H1 (cell line): ENCODE measurements around the gene ASXL1. TPM values are rescaled to one million over a fixed set of nuclear protein-coding genes. Genes with fewer than 3 reads are reported as not detected.

Experiments
- CTCF ChIA-PET: fragments of 300-600 bp; sonication (Branson Sonifier 250); formaldehyde crosslinking; loops from one replicate; lab custom pipeline; 2021; ENCODE audit not compliant: partially characterized antibody; lab: Charles Lee
- POLR2A ChIA-PET: fragments of 300-600 bp; sonication (Branson Sonifier 250); formaldehyde crosslinking; loops from one replicate; lab custom pipeline; 2021; ENCODE audit warnings: inconsistent platforms; ENCODE audit not compliant: partially characterized antibody; lab: Charles Lee
- DNase-seq, 2 experiments: peaks; one replicate each; pipeline versions ENCODE4 v3.0.0 to v3.0.0-alpha.2; 2010 to 2022; ENCODE audit warnings: low spot score in 2 of 2, low read depth in 1 of 2, mixed read lengths in 1 of 2
- FAIRE-seq: peaks from 2 replicates; lab custom pipeline; 2011; peaks lifted over from hg19 to GRCh38; lab: Jason Lieb, UNC
- H2AFZ ChIP-seq: 2 replicates; pipeline ENCODE4 v1.8.1; 2012; ENCODE audit warnings: low read length, inconsistent platforms
- H2AK5ac ChIP-seq: 2 replicates; pipeline ENCODE4 v1.6.1; 2013; ENCODE audit warnings: low read depth, low read length
- H2BK120ac ChIP-seq: replicated peaks from 2 replicates; pipeline ENCODE3; 2013; ENCODE audit warnings: low read depth, low read length, inconsistent platforms
- H2BK12ac ChIP-seq: 2 replicates; pipeline ENCODE4 v1.6.1; 2013; ENCODE audit warnings: low read depth, low read length
- H2BK15ac ChIP-seq: 2 replicates; pipeline ENCODE4 v1.6.1; 2013; ENCODE audit warnings: low read length
- H2BK20ac ChIP-seq: 2 replicates; pipeline ENCODE4 v1.6.1; 2013; ENCODE audit warnings: low read length
- H2BK5ac ChIP-seq: 2 replicates; pipeline ENCODE4 v1.6.1; 2013; ENCODE audit warnings: low read depth, low read length
- H3K14ac ChIP-seq: 2 replicates; pipeline ENCODE4 v1.6.1; 2013; ENCODE audit warnings: inconsistent platforms; ENCODE audit not compliant: insufficient read length
- H3K18ac ChIP-seq: 2 replicates; pipeline ENCODE4 v1.6.1; 2013; ENCODE audit warnings: low read length; ENCODE audit errors: extremely low read depth
- H3K23ac ChIP-seq: 2 replicates; pipeline ENCODE4 v1.6.1; 2013; ENCODE audit warnings: inconsistent platforms; ENCODE audit not compliant: insufficient read length
- H3K23me2 ChIP-seq: 2 replicates; pipeline ENCODE4 v1.6.1; 2013; ENCODE audit warnings: low read depth, low read length
- H3K27ac ChIP-seq: 2 replicates; pipeline ENCODE4 v1.6.1; 2011; ENCODE audit warnings: low read depth, low read length, inconsistent platforms
- H3K27me3 ChIP-seq, 4 experiments: replicated peaks in 1 of 4; 1 replicate in 1 of 4; 2 replicates in 3 of 4; pipeline versions ENCODE4 v1.6.1 to v1.8.1; 2011 to 2013; ENCODE audit warnings: low read length in 3 of 4, mild to moderate bottlenecking in 3 of 4, inconsistent platforms in 2 of 4, mixed read lengths in 2 of 4, moderate library complexity in 1 of 4; ENCODE audit not compliant: control insufficient read depth in 3 of 4, insufficient read depth in 3 of 4; ENCODE audit errors: extremely low read depth in 1 of 4
- H3K36me3 ChIP-seq, 4 experiments: 2 replicates each; pipeline versions ENCODE4 v1.6.1 to v1.8.1; 2011 to 2013; ENCODE audit warnings: mild to moderate bottlenecking in 4 of 4, low read length in 3 of 4, moderate library complexity in 2 of 4, control low read depth in 1 of 4, inconsistent platforms in 1 of 4; ENCODE audit not compliant: insufficient read depth in 4 of 4, control insufficient read depth in 2 of 4
- H3K4ac ChIP-seq: replicated peaks from 2 replicates; pipeline ENCODE3; 2013; ENCODE audit warnings: low read length, low read depth, mixed read lengths, inconsistent platforms; ENCODE audit not compliant: insufficient read length
- H3K4me1 ChIP-seq, 4 experiments: replicated peaks in 1 of 4; 1 replicate in 1 of 4; 2 replicates in 3 of 4; pipeline versions ENCODE4 v1.6.1 to v1.8.1; 2011 to 2013; ENCODE audit warnings: low read length in 3 of 4, inconsistent platforms in 2 of 4, mixed read lengths in 1 of 4; ENCODE audit not compliant: insufficient read depth in 4 of 4, control insufficient read depth in 3 of 4
- H3K4me2 ChIP-seq, 2 experiments: 2 replicates each; pipeline versions ENCODE4 v1.6.1 to v1.8.1; 2011 to 2013; ENCODE audit warnings: low read depth in 2 of 2, low read length in 2 of 2, control low read depth in 1 of 2, inconsistent platforms in 1 of 2, mild to moderate bottlenecking in 1 of 2; ENCODE audit not compliant: insufficient read depth in 1 of 2
- H3K4me3 ChIP-seq, 4 experiments: fragments of 200-600, 300-600 bp in 1 of 4; sonication (generic), shearing (Covaris generic), sonication (Bioruptor Twin) in 1 of 4; 2 replicates each; pipeline versions ENCODE4 v1.5.1 to v1.8.1; 2011 to 2016; ENCODE audit warnings: low read length in 4 of 4, low read depth in 3 of 4, control low read depth in 2 of 4, inconsistent platforms in 2 of 4, mild to moderate bottlenecking in 2 of 4, mixed read lengths in 1 of 4, moderate library complexity in 1 of 4; ENCODE audit not compliant: insufficient read depth in 2 of 4; ENCODE audit errors: extremely low read depth in 1 of 4
- H3K56ac ChIP-seq: replicated peaks from 2 replicates; pipeline ENCODE3; 2013; ENCODE audit warnings: low read depth, mild to moderate bottlenecking, mixed read lengths, low read length, inconsistent platforms; ENCODE audit not compliant: insufficient read length
- H3K79me1 ChIP-seq: 2 replicates; pipeline ENCODE4 v1.6.1; 2013; ENCODE audit warnings: low read depth, low read length, control low read depth
- H3K79me2 ChIP-seq, 2 experiments: 2 replicates each; pipeline versions ENCODE4 v1.6.1 to v1.8.1; 2012 to 2013; ENCODE audit warnings: low read length in 2 of 2, mild to moderate bottlenecking in 2 of 2, inconsistent platforms in 1 of 2; ENCODE audit not compliant: insufficient read depth in 2 of 2, control insufficient read depth in 1 of 2
- H3K9ac ChIP-seq, 4 experiments: replicated peaks in 1 of 4; 1 replicate in 1 of 4; 2 replicates in 3 of 4; pipeline versions ENCODE4 v1.6.1 to v1.8.1; 2011 to 2013; ENCODE audit warnings: low read depth in 3 of 4, low read length in 3 of 4, control low read depth in 2 of 4, mild to moderate bottlenecking in 2 of 4, moderate library complexity in 2 of 4, inconsistent platforms in 1 of 4; ENCODE audit errors: extremely low read depth in 1 of 4
- H3K9me3 ChIP-seq, 2 experiments: 2 replicates each; pipeline versions ENCODE4 v1.6.1 to v1.8.1; 2012 to 2013; ENCODE audit warnings: mild to moderate bottlenecking in 2 of 2, moderate library complexity in 2 of 2, control low read depth in 1 of 2, inconsistent platforms in 1 of 2, low read depth in 1 of 2, low read length in 1 of 2, mixed read lengths in 1 of 2; ENCODE audit not compliant: insufficient read depth in 2 of 2
- H4K20me1 ChIP-seq, 2 experiments: replicated peaks in 1 of 2; 2 replicates each; pipeline versions ENCODE3 to v1.8.1; 2011 to 2013; ENCODE audit warnings: inconsistent platforms in 2 of 2, low read length in 2 of 2, mild to moderate bottlenecking in 1 of 2; ENCODE audit not compliant: insufficient read depth in 2 of 2, control insufficient read depth in 1 of 2
- H4K5ac ChIP-seq: 2 replicates; pipeline ENCODE4 v1.6.1; 2013; ENCODE audit warnings: low read length, low read depth, mixed read lengths, inconsistent platforms; ENCODE audit not compliant: insufficient read length
- H4K8ac ChIP-seq: 2 replicates; pipeline ENCODE4 v1.8.0; 2013; ENCODE audit warnings: mild to moderate bottlenecking, moderate library complexity, low read length, inconsistent platforms; ENCODE audit not compliant: insufficient read depth; ENCODE audit errors: extremely low read depth
- H4K91ac ChIP-seq: replicated peaks from 2 replicates; pipeline ENCODE3; 2013; ENCODE audit warnings: low read length, mixed read lengths, inconsistent platforms; ENCODE audit not compliant: insufficient read length
- EGR1 ChIP-seq: IDR thresholded peaks from 2 replicates; pipeline ENCODE4 v1.6.1; 2011; ENCODE audit warnings: low read depth, low read length, borderline replicate concordance
- JUN ChIP-seq: IDR thresholded peaks from 2 replicates; pipeline ENCODE4 v1.6.1; 2011; ENCODE audit warnings: low read depth, mild to moderate bottlenecking, improper control_type of control experiment, low read length
- RNF2 ChIP-seq: fragments of 200-900, 300-1000 bp; sonication (generic); IDR thresholded peaks from 2 replicates; pipeline ENCODE4 v1.7.1; 2016; ENCODE audit warnings: borderline replicate concordance, low read depth, mild to moderate bottlenecking, antibody characterized with exemption, low read length; ENCODE audit not compliant: poor library complexity, severe bottlenecking; ENCODE audit errors: missing control alignments
- TEAD4 ChIP-seq: IDR thresholded peaks from 2 replicates; pipeline ENCODE4 v1.6.1; 2012; ENCODE audit warnings: low read depth, low read length, inconsistent platforms, mixed read lengths
- USF2 ChIP-seq: IDR thresholded peaks from 2 replicates; pipeline ENCODE4 v1.6.1; 2011; ENCODE audit warnings: low read length, improper control_type of control experiment
- ZNF274 ChIP-seq: IDR thresholded peaks from 2 replicates; pipeline ENCODE4 v1.7.0; 2012; ENCODE audit warnings: low read length, borderline replicate concordance; ENCODE audit errors: extremely low read depth
- WGBS, 2 experiments: shearing (Covaris generic) in 1 of 2; methylation state at CpG; one replicate each; pipeline versions ENCODE4 v1.1.6 to v1.1.7; 2013 to 2015; ENCODE audit warnings: low lambda C conversion rate in 2 of 2, mixed read lengths in 2 of 2, inconsistent platforms in 1 of 2, low coverage in 1 of 2, missing lambda C conversion rate in 1 of 2; ENCODE audit not compliant: insufficient replicate concordance in 2 of 2, insufficient coverage in 1 of 2, insufficient read length in 1 of 2; ENCODE audit errors: extremely low coverage in 1 of 2, missing lambda C conversion rate in 1 of 2; 5-methylcytosine and 5-hydroxymethylcytosine counted together
- polyA plus RNA-seq, 7 experiments: library from polyadenylated mRNA; depleted of rRNA in 3 of 7; stranded (reverse) in 5 of 7; unstranded in 2 of 7; fragments of >200 nt in 5 of 7; fragments of 200-250 nt in 2 of 7; gene quantifications; 1 replicate in 5 of 7; 2 replicates in 1 of 7; 4 replicates in 1 of 7; pipeline versions ENCODE4 v1.2.1 to v1.2.3, GENCODE V29; 2011 to 2013; ENCODE audit warnings: missing spikeins in 2 of 7, mixed read lengths in 2 of 7
- total RNA-seq: library from RNA; stranded (reverse); fragmentation: NEBNext Ultra II Directional; extraction: Animal tissue kit (Norgen Biotek cat#: 25700); gene quantifications from 2 replicates; pipeline ENCODE4 v1.2.1, GENCODE V29; 2021

ASXL1 gene
- total and polyA plus RNA-seq, 2 of the 8 experiments (the other 6 are each of a cell fraction or from before 2014, with no cell fraction given), result 10.6 to 26.5 TPM

GRCh38 chr20:32353848-32354496, 4.2 kb upstream of the ASXL1 start:
- Histone ChIP-seq H3K4ac (no peak overlapping the region), H3K18ac (no peak overlapping the region), H4K8ac (no peak overlapping the region), H3K36me3 (no peaks in the 10 kb centered on the region), H2BK5ac (no peak overlapping the region), H4K91ac (no peak overlapping the region), H3K14ac (no peak overlapping the region), H2BK120ac (no peak overlapping the region), H3K23me2 (peaks cover 4% of the 10 kb centered on the region), H3K79me1 (no peaks in the 10 kb centered on the region), H3K23ac (no peak overlapping the region), H3K4me1 (no peaks in the 10 kb centered on the region; a peak in 1 of 7 replicates), H3K9me3 (no peaks in the 10 kb centered on the region), H2AFZ (no peak overlapping the region), H3K4me2 (no peak overlapping the region), H3K27me3 (peaks cover 0 to 3% (median 0%) of the 10 kb centered on the region in 4 experiments; a peak in 2 of 7 replicates), H3K9ac (no peak overlapping the region), H2BK15ac (no peak overlapping the region), H2BK12ac (no peak overlapping the region), H4K20me1 (no peaks in the 10 kb centered on the region), H3K27ac (no peak overlapping the region), H2BK20ac (no peak overlapping the region), H2AK5ac (no peak overlapping the region), H3K56ac (no peak overlapping the region), H3K79me2 (no peaks in the 10 kb centered on the region), H4K5ac (no peak overlapping the region), H3K4me3 (no peak overlapping the region)
- POLR2A ChIA-PET, result interaction anchor here (0.9 to 1.1 kb wide), 3 partner anchors 16 to 151 kb away, joined by 3 read pairs; no protein-coding TSS in a partner anchor
- TF ChIP-seq TEAD4 (no peak), USF2 (no peak), RNF2 (no peak), JUN (no peak), EGR1 (no peak), ZNF274 (no peak)
- 65% methylated on average over 6 of the region's 6 CpGs; no CpG with 5 or more reads in 1 of the 2 experiments for WGBS, 2 experiments
- CTCF ChIA-PET, result interaction anchor here (0.6 to 1.3 kb wide), 2 partner anchors 18 to 762 kb away, joined by 3 read pairs; no protein-coding TSS in a partner anchor
- DNase-seq, result no peak
- no peak for FAIRE-seq
